Gastroesophageal sphincter (tissue), 3 donors: ENCODE data around the gene FOXL2.

Experiments
- CTCF ChIP-seq, 4 experiments: fragments of 200-600 bp in 2 of 4; fragments of 450-650 bp in 2 of 4; sonication (generic) in 1 of 4; IDR thresholded peaks; one replicate each; pipeline ENCODE4 v1.5.1; 2017 to 2019; ENCODE audit warnings: antibody characterized with exemption in 4 of 4, mild to moderate bottlenecking in 2 of 4, moderate library complexity in 2 of 4
- POLR2A ChIP-seq, 2 donors: fragments of 450-650 bp; IDR thresholded peaks; one replicate each; pipeline ENCODE4 v1.6.1; 2017; ENCODE audit warnings: antibody characterized with exemption in 2 of 2, mild to moderate bottlenecking in 2 of 2, moderate library complexity in 1 of 2

- TF ChIP-seq POLR2A (IDR thresholded peaks at IDR 0.05) (no peak), CTCF (IDR thresholded peaks at IDR 0.05) (no peak)
Observed at GRCh38 chr3:138962854-138963560, 16.1 kb upstream of the FOXL2 start.
